ENCODE measurements around the gene CNTRL. TPM values are rescaled to one million over a fixed set of nuclear protein-coding genes. Genes with fewer than 3 reads are reported as not detected.

CNTRL gene
- total RNA-seq, 1 experiment from 2014 or later = 11.6 TPM

- Histone ChIP-seq H2AK5ac (ENCODE audit: insufficient read length, low read length) (no peak overlapping the region), H2BK20ac (ENCODE audit: low read depth, low read length, poor library complexity, severe bottlenecking) (no peak overlapping the region), H2BK15ac (ENCODE audit: low read depth, low read length) (no peak overlapping the region), H3K79me1 (ENCODE audit: insufficient read depth, low read depth, low read length, poor library complexity, severe bottlenecking) (no peaks in the 10 kb centered on the region), H4K91ac (ENCODE audit: insufficient read length, low read depth, low read length) (no peak overlapping the region), H4K5ac (ENCODE audit: insufficient read length, low read depth, low read length) (no peak overlapping the region), H3K79me2 (ENCODE audit: insufficient read depth, low read length) (no peaks in the 10 kb centered on the region), H3K4ac (ENCODE audit: low read depth, low read length) (no peak overlapping the region), H3K23me2 (ENCODE audit: insufficient read length, low read depth, low read length, poor library complexity, severe bottlenecking) (no peaks in the 10 kb centered on the region), H2AFZ (ENCODE audit: low read length) (no peak overlapping the region), H4K8ac (replicated peaks; ENCODE audit: insufficient read length, low read depth, low read length) (no peak overlapping the region), H3K56ac (ENCODE audit: insufficient read length, low read depth, low read length) (no peak overlapping the region), H3T11ph (ENCODE audit: low read length) (no peak overlapping the region), H3K4me1 (ENCODE audit: insufficient read depth, low read length) (no peaks in the 10 kb centered on the region), H3K9me3 (ENCODE audit: control insufficient read depth, low read depth, low read length) (no peaks in the 10 kb centered on the region), H2BK120ac (ENCODE audit: low read depth, low read length, poor library complexity, severe bottlenecking) (no peak overlapping the region), H2BK5ac (ENCODE audit: insufficient read length, low read length) (no peak overlapping the region), H3K14ac (ENCODE audit: insufficient read depth, low read length) (no peak overlapping the region), H3K4me2 (ENCODE audit: insufficient read depth, insufficient read length, low read length) (no peak overlapping the region), H3K23ac (ENCODE audit: insufficient read length, low read depth, low read length) (no peak overlapping the region), H2BK12ac (ENCODE audit: insufficient read length, low read depth, low read length) (no peak overlapping the region), H4K20me1 (ENCODE audit: control insufficient read depth, insufficient read depth, insufficient read length) (no peaks in the 10 kb centered on the region), H3K27me3 (ENCODE audit: insufficient read depth, low read length) (no peaks in the 10 kb centered on the region), H3K27ac (ENCODE audit: insufficient read length, low read depth, low read length) (no peak overlapping the region), H3K9ac (ENCODE audit: extremely low read depth, insufficient read length, low read length) (no peak overlapping the region), H3K18ac (ENCODE audit: insufficient read length, low read depth, low read length) (no peak overlapping the region)
- Mint-ChIP-seq H3K9me3 (no peaks in the 10 kb centered on the region), H3K4me1 (peaks cover 4% of the 10 kb centered on the region in 2 experiments), H3K27me3 (ENCODE audit: low read depth) (no peaks in the 10 kb centered on the region), H3K4me3 (no peak overlapping the region), H3K36me3 (ENCODE audit: insufficient read depth in 1 of 3, low read depth in 3 of 3) (peaks cover 12 to 48% (median 46%) of the 10 kb centered on the region in 3 experiments; a peak in 6 of 7 replicates), H3K27ac (no peak overlapping the region)
- no CpG with 5 or more reads among the region's 2 CpGs for WGBS (ENCODE audit: extremely low coverage, insufficient read length, low lambda C conversion rate)
- no peak for TF ChIP-seq CTCF (conservative IDR thresholded peaks at IDR 0.05)
- DNase-seq = no peak
Observed at GRCh38 chr9:121143771-121144170, 69.0 kb downstream of the CNTRL start.
